H1 (cell line): Measurements from ENCODE around the gene FRK.

Source experiments
- BRCA1 ChIP-seq: IDR thresholded peaks from 2 replicates; pipeline ENCODE4 v1.6.1; 2012; ENCODE audit warnings: low read depth, low read length, improper control_type of control experiment
- CTCF ChIP-seq, 3 experiments: IDR thresholded peaks; 1 replicate in 2 of 3; 2 replicates in 1 of 3; pipeline versions ENCODE4 v1.5.1 to v1.6.1; 2011; ENCODE audit warnings: low read length in 3 of 3, mild to moderate bottlenecking in 3 of 3, inconsistent platforms in 2 of 3, low read depth in 1 of 3, moderate library complexity in 1 of 3; ENCODE audit not compliant: insufficient read depth in 1 of 3; ENCODE audit errors: control extremely low read depth in 1 of 3
- EP300 ChIP-seq, 2 experiments: IDR thresholded peaks; 1 replicate in 1 of 2; 2 replicates in 1 of 2; pipeline ENCODE4 v1.6.1; 2011 to 2012; ENCODE audit warnings: low read depth in 2 of 2, low read length in 2 of 2, mild to moderate bottlenecking in 2 of 2, borderline replicate concordance in 1 of 2, inconsistent platforms in 1 of 2, moderate library complexity in 1 of 2
- EZH2 ChIP-seq: fragments of 200-600 bp; sonication (generic); IDR thresholded peaks from 2 replicates; pipeline ENCODE4 v1.7.1; 2012; ENCODE audit warnings: low read depth, mild to moderate bottlenecking, moderate library complexity, low read length, inconsistent platforms; ENCODE audit not compliant: severe bottlenecking
- GABPA ChIP-seq: IDR thresholded peaks from 2 replicates; pipeline ENCODE4 v1.6.1; 2011; ENCODE audit warnings: mild to moderate bottlenecking, low read length, moderate library complexity, borderline replicate concordance; ENCODE audit not compliant: insufficient read depth
- HDAC2 ChIP-seq, 2 experiments: fragments of 300-600 bp in 1 of 2; sonication (generic) in 1 of 2; IDR thresholded peaks; 2 replicates each; pipeline ENCODE4 v1.6.1; 2011 to 2012; ENCODE audit warnings: low read depth in 2 of 2, low read length in 2 of 2, mild to moderate bottlenecking in 2 of 2, moderate library complexity in 2 of 2, borderline replicate concordance in 1 of 2, inconsistent platforms in 1 of 2
- POLR2AphosphoS5 ChIP-seq: IDR thresholded peaks from 2 replicates; pipeline ENCODE4 v1.6.1; 2011; ENCODE audit warnings: low read depth, low read length
- RNF2 ChIP-seq: fragments of 200-900, 300-1000 bp; sonication (generic); IDR thresholded peaks from 2 replicates; pipeline ENCODE4 v1.7.1; 2016; ENCODE audit warnings: borderline replicate concordance, low read depth, mild to moderate bottlenecking, antibody characterized with exemption, low read length; ENCODE audit not compliant: poor library complexity, severe bottlenecking; ENCODE audit errors: missing control alignments
- TF ChIP-seq, protein P1 (sequence below): IDR thresholded peaks from 2 replicates; pipeline ENCODE4 v1.6.1; 2011; ENCODE audit warnings: low read length, improper control_type of control experiment

- no peak for TF ChIP-seq CTCF (IDR thresholded peaks at IDR 0.05; ENCODE audit: control extremely low read depth in 1 of 3, insufficient read depth in 1 of 3, low read depth in 1 of 3, low read length in 3 of 3)
- no peak for TF ChIP-seq POLR2AphosphoS5
- TF ChIP-seq EP300 (IDR thresholded peaks at IDR 0.05; ENCODE audit: borderline replicate concordance in 1 of 2, low read depth in 2 of 2, low read length in 2 of 2) = no peak
- TF ChIP-seq BRCA1 = no peak
- TF ChIP-seq HDAC2 (IDR thresholded peaks at IDR 0.05; ENCODE audit: borderline replicate concordance in 1 of 2, low read depth in 2 of 2, low read length in 2 of 2) = no peak
- no peak for TF ChIP-seq EZH2
- TF ChIP-seq, protein P1, sequence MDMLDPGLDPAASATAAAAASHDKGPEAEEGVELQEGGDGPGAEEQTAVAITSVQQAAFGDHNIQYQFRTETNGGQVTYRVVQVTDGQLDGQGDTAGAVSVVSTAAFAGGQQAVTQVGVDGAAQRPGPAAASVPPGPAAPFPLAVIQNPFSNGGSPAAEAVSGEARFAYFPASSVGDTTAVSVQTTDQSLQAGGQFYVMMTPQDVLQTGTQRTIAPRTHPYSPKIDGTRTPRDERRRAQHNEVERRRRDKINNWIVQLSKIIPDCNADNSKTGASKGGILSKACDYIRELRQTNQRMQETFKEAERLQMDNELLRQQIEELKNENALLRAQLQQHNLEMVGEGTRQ = no peak
- TF ChIP-seq GABPA = no peak
- no peak for TF ChIP-seq RNF2
Observed at GRCh38 chr6:115934145-115934544, 126.5 kb downstream of the FRK start.
